RWPE1 (cell line): ENCODE measurements around the gene CLASP1.

Experiments used
- CTCF ChIA-PET: fragments of 350-600 bp; sonication (Branson Sonifier 250); formaldehyde crosslinking; extraction: SDS; loops from one replicate; lab custom pipeline; 2021; lab: Yijun Ruan, JAX
- POLR2A ChIA-PET: fragments of 400-600 bp; formaldehyde crosslinking; extraction: SDS; loops from one replicate; lab custom pipeline; 2020; ENCODE audit warnings: antibody characterized with exemption; ENCODE audit not compliant: low non-redundant PET; lab: Yijun Ruan, JAX
- DNase-seq: peaks from one replicate; pipeline ENCODE4 v3.0.0; 2012; ENCODE audit warnings: low spot score
- H3K27ac ChIP-seq: fragments of 450-650 bp; 2 replicates; pipeline ENCODE4 v1.5.1; 2017
- TF ChIP-seq, protein P1 (sequence below): fragments of 450-650 bp; conservative IDR thresholded peaks from 2 replicates; pipeline ENCODE4 v1.5.1; 2017; ENCODE audit warnings: low read depth, mild to moderate bottlenecking

Gene CLASP1

DNA sequence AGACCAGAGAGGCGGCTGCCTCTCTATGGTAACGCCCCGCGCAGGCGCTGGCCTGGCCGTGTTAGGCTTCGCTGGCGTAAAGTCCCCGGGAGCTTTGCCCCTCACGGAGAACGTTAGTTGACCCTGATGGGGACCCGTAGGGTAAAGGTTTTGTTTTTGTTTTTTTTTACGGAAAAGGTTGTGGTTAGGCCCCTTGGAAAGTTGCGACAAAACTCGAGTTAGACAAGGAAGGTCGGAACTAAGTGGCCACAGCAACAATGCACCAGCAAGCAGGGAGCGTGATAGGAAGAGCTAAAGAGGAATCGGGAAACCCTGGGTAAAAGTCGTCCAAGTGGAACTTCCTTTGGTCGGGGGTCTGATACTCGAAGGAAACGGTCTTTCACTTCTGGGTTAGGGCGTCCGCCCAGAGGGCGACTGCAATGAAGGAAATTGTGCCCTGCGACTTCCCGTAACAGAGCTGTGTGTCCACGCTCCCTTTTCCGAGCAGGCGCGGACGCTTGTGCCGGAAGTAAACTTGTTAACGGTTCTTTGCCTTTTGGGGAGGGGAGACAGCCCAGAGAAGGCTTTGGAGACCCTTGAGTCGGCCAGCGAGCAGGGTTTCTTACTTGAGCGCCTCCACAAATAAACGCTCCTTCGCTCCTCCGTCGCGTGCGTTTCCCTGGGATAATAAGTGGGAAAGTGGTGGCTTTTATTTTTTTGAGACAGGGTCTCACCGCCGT lies 493 bp upstream of the CLASP1 start:
- H3K27ac ChIP-seq = peak overlapping the region; percentile 94
- DNase-seq = peak; percentile 67
- TF ChIP-seq, protein P1, sequence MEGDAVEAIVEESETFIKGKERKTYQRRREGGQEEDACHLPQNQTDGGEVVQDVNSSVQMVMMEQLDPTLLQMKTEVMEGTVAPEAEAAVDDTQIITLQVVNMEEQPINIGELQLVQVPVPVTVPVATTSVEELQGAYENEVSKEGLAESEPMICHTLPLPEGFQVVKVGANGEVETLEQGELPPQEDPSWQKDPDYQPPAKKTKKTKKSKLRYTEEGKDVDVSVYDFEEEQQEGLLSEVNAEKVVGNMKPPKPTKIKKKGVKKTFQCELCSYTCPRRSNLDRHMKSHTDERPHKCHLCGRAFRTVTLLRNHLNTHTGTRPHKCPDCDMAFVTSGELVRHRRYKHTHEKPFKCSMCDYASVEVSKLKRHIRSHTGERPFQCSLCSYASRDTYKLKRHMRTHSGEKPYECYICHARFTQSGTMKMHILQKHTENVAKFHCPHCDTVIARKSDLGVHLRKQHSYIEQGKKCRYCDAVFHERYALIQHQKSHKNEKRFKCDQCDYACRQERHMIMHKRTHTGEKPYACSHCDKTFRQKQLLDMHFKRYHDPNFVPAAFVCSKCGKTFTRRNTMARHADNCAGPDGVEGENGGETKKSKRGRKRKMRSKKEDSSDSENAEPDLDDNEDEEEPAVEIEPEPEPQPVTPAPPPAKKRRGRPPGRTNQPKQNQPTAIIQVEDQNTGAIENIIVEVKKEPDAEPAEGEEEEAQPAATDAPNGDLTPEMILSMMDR = no peak
- POLR2A ChIA-PET = interaction anchor here (0.6 to 1.7 kb wide), 5 partner anchors 20 to 120 kb away, joined by 3 to 8 read pairs (median 3); no protein-coding TSS in a partner anchor
- CTCF ChIA-PET = interaction anchor here (1.1 to 1.4 kb wide), 2 partner anchors 70 to 119 kb away, joined by 3 to 6 read pairs; partner anchors contain the start of gene RNU4ATAC

- H3K27ac ChIP-seq = peak overlapping the region; percentile 94
- DNase-seq = peak; percentile 58
- TF ChIP-seq, protein P1 = no peak
- POLR2A ChIA-PET = interaction anchor here (0.8 to 1.3 kb wide), 3 partner anchors 51 to 117 kb away, joined by 4 to 7 read pairs (median 6); partner anchors contain the start of gene RNU4ATAC
- CTCF ChIA-PET = interaction anchor here (0.7 to 0.8 kb wide), 2 partner anchors 70 to 118 kb away, joined by 3 read pairs; partner anchors contain the start of gene RNU4ATAC
Measured at GRCh38 chr2:121648206-121649148, 785 bp downstream of the CLASP1 start.

- no peak overlapping the region for H3K27ac ChIP-seq
- TF ChIP-seq, protein P1 = no peak
- POLR2A ChIA-PET = no interaction called here
Measured at GRCh38 chr2:121647396-121647795, 1.9 kb downstream of the CLASP1 start.

DNA sequence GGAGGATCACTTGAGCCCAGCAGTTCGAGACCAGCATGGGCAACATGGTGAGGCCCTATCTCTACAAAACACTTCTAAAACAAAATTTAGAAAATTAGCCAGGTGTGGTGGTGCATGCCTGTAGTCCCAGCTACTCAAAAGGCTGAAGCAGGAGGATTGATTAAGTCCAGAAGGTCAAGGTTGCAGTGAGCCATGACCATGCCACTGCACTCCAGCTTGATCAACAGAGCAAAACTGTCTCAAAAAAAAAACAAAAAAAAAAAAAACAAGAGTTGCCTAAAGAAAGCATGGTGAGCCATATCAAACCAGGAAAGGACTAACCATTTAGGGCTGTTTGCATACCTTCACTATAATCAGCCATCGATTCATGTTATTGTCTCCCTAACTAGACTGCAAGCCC lies 4.5 kb downstream of the CLASP1 start:
- TF ChIP-seq, protein P1 = no peak
- CTCF ChIA-PET = no interaction called here
- no peak for DNase-seq
- POLR2A ChIA-PET = no interaction called here
- H3K27ac ChIP-seq = no peak overlapping the region

More at GRCh38 chr2:121647396-121647795, 1.9 kb downstream of the CLASP1 start:
- DNase-seq = no peak
- CTCF ChIA-PET = interaction anchor here (0.7 to 0.8 kb wide), 2 partner anchors 52 to 189 kb away, joined by 4 to 7 read pairs; no protein-coding TSS in a partner anchor

- CTCF ChIA-PET = no interaction called here
- no peak overlapping the region for H3K27ac ChIP-seq
- TF ChIP-seq, protein P1 = no peak
- DNase-seq = no peak
- POLR2A ChIA-PET = no interaction called here
Measured at GRCh38 chr2:121643877-121644276, 5.4 kb downstream of the CLASP1 start.
